GM12891 (cell line): Measurements from ENCODE around the gene E4F1.

Source experiments
- DNase-seq: peaks from one replicate; pipeline ENCODE4 v3.0.0; 2011; ENCODE audit warnings: low spot score; ENCODE audit not compliant: insufficient read length
- FAIRE-seq: peaks from 2 replicates; lab custom pipeline; 2011; peaks lifted over from hg19 to GRCh38; lab: Jason Lieb, UNC
- PAX5 ChIP-seq: IDR thresholded peaks from 2 replicates; pipeline ENCODE4 v1.6.1; 2011; ENCODE audit warnings: low read length, moderate library complexity, mild to moderate bottlenecking; ENCODE audit not compliant: insufficient read depth, severe bottlenecking
- POLR2A ChIP-seq: IDR thresholded peaks from 2 replicates; pipeline ENCODE4 v1.6.1; 2011; ENCODE audit warnings: low read depth, low read length, control low read depth
- POLR2AphosphoS5 ChIP-seq: IDR thresholded peaks from 2 replicates; pipeline ENCODE4 v1.6.1; 2011; ENCODE audit warnings: low read depth, low read length, control low read depth
- POU2F2 ChIP-seq: IDR thresholded peaks from 2 replicates; pipeline ENCODE4 v1.6.1; 2011; ENCODE audit warnings: low read depth, mild to moderate bottlenecking, control low read depth, low read length, moderate library complexity
- SPI1 ChIP-seq: IDR thresholded peaks from 2 replicates; pipeline ENCODE4 v1.6.1; 2011; ENCODE audit warnings: low read depth, low read length, control low read depth
- TAF1 ChIP-seq: IDR thresholded peaks from 2 replicates; pipeline ENCODE4 v1.6.1; 2011; ENCODE audit warnings: low read depth, low read length, control low read depth

E4F1 gene

DNA sequence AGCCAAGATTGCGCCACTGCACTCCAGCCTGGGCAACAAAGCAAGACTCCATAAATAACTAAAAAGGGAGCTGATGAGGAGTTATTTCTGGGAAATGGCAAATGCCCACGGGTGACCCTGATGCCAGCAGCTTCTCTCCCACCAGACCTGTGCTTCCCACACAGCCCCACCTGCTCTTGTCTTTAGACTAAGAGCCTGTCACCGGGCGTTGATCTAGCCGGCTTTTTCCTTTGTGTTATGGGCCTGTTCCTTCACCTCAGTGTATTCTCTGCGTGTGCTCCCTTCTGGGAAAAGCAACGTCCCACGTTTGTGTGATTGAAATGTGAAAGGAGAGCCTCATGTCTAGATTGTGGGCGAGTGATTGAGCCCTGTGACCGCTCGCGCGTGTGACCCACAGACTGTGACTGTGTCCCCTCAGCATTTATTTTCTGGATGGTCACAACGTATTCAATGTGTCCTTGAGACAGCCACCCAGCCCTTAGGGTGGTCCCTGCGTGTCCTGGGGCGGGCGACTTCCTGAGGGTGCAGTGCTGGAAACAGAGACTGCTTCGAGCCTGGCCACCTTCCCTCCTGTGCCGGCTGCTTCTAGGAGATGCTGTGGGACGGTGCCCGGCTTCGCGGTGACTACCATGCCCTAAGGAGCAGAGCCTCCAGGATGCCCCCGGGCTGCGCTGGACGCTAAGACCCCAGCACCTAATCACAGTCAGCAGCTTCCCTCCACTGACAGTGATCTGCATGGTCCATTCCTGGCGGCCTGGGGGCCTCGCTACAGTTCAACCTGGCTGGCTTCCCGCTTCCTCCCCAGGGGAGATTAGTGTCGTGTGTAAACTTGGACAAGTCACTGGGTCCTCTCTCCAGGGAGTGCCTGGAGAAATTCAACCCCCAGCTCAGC, 52.3 kb downstream of the E4F1 start:
- DNase-seq = no peak
- TF ChIP-seq TAF1 (no peak), POU2F2 (no peak), POLR2AphosphoS5 (no peak), SPI1 (no peak), POLR2A (no peak), PAX5 (no peak)
- FAIRE-seq = no peak

DNA sequence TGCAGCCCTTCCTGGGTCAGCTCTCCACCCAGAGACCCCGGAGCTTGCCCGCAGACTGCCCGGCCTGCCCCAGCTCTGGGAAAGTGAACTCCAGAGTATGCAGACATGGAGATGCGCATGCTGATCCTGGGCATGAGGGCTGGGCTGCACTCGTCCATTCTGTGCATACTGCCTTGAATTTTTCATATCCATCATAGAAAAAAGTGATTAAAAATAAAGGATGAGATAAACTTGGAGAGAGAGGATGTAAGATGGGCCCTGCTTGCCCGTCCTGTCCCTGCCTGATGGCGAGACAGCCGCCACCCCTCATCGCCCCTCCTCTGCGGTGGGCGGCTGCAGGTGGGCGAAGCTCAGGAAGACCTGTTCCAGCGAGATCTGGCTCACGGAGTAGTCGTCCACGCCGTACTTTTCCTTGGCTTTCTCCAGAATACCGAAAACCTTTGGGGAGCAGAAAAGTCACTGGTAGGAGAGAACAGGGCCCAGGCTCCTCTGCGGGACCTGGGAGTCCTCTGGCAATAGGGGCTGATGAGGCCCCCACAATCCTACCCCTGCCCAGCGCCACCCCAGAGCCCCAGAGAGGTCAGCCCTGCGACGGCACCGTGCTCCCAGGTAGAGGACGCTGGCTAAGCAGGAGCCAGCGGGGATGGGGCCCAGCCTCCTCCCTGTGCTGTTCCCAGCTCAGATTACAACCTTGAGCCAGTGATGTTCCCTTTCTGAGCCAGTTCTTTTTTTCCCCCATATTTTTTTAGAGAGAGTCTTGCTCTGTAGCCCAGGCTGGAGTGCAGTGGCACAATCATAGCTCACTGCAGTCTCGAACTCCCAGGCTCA, 53.2 kb downstream of the E4F1 start:
- FAIRE-seq = no peak
- DNase-seq = no peak
- TF ChIP-seq POU2F2 (no peak), PAX5 (no peak), POLR2A (no peak), TAF1 (no peak), POLR2AphosphoS5 (no peak), SPI1 (no peak)

DNA sequence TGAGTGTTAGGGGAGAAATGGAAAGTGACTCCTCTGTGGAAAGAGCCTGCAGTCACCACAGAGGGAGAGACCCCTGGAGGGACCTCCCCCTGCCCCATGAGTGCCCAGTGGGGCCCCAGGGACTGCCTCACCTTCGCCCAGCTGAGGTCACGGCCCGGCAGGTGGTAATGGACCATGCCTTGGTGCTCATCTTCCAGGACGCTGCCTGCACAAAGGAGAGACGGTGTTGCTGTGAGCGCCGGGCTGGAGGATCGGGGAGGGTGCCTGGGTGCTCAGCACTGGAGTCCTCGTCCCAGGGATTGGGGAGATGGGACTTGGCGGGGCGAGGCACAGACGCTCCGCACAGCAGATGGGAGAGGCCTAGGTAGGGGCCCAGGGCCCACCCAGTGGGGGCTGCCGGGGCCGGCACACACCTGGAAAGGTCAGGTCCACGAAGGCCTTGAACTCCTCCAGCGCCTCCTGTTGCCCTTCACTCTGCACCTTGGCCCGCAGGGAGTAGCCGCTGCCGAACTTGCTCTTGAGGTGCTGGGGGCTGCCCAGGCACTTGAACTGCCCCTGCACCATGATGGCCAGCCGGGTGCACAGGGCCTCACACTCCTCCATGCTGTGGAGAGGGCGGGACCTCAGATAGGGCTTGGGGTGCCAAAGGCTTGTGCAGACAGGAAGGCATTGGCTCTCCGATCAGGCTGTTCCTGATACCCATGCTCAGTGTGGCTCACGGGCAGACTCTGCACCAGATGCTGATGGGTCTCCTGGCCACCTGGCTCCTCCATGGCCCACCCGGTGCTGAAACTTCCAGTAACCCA, 54.3 kb downstream of the E4F1 start:
- TF ChIP-seq TAF1 (no peak), POLR2A (no peak)
- FAIRE-seq = no peak
- no peak for DNase-seq

DNA sequence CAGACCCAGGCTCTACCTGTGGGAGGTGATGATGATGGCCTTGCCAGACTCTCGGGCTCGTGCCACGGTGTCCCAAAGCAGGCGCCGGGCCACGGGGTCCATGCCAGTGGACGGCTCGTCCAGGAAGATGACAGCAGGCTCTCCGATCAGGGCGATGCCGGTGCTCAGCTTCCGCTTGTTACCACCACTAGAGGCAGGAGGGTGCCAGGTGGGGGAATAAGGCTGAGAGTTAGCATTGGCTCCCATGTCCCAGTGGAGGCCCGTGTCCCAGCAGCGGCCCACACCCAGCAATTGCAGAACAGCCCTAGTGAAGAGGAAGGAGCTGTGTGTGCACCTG, 54.8 kb downstream of the E4F1 start:
- FAIRE-seq (no peak), DNase-seq (no peak)
- TF ChIP-seq SPI1 (no peak), PAX5 (no peak), POLR2A (no peak), TAF1 (no peak), POLR2AphosphoS5 (no peak), POU2F2 (no peak)

DNA sequence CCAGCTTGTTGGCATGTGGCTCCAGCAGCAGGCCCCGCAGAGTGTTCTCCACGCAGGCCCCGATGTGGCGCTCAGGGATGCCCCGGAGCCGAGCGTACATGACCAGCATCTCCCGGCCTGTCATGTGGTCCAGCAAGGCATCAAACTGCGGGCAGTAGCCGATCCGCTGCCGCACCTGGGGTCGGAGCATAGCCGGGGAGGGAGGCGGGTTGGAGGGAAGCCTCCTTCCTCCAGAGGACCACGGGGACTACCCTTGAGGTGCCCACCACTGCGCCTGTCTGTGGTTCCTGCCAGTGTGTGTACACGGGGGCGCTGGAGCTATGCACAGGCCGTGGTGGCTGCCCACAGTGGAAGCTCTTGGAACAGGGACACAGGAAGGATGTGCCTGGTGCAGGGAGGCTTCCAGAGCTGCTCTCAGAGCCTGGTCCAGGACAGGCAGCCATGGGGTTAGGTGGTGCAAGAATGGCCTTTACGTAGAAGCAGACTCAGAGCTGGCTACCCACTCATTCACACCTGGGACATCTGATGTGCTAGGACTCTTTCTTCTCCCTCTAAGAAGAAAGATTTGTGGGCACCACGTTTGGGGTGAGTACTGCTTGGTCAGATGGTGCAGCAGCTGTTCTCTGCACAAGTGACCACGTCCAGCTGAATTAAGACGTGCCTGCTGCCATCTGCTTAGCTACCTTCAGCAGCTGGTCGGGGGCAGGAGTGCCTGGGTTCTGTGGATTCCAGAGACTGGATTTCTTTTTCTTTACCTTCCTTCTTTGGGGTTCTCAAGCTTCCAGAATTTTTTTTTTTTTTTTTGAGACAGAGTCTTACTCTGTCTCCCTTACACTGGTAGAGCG, 55.8 kb downstream of the E4F1 start:
- TF ChIP-seq TAF1 (no peak), PAX5 (no peak), POLR2AphosphoS5 (no peak), POLR2A (no peak), SPI1 (no peak), POU2F2 (no peak)
- DNase-seq = no peak
- FAIRE-seq = no peak

DNA sequence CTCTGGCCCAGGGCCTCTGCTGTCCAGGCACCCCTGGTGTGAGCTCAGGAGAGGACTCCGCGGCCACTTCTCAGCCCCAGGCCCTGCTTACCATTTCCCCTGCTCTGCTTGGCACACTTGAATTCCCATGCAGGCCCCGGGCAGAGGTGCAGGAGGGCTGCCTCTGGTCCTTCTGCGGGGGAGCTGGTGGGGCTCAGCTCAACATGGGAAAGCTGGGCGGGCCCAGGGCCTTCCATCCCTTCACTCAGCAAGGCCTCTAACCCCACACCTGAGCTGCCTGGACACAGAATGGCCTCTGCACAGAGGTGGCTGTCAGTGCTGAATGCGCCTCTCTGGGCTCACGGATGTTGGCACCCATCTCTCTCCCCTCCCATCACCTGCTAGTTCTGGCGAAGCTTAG, 57.1 kb downstream of the E4F1 start:
- FAIRE-seq (no peak), DNase-seq (no peak)
- no peak for TF ChIP-seq POLR2A
- no peak for TF ChIP-seq SPI1
- no peak for TF ChIP-seq POLR2AphosphoS5
- no peak for TF ChIP-seq PAX5
- TF ChIP-seq TAF1 = no peak
- TF ChIP-seq POU2F2 = no peak

DNA sequence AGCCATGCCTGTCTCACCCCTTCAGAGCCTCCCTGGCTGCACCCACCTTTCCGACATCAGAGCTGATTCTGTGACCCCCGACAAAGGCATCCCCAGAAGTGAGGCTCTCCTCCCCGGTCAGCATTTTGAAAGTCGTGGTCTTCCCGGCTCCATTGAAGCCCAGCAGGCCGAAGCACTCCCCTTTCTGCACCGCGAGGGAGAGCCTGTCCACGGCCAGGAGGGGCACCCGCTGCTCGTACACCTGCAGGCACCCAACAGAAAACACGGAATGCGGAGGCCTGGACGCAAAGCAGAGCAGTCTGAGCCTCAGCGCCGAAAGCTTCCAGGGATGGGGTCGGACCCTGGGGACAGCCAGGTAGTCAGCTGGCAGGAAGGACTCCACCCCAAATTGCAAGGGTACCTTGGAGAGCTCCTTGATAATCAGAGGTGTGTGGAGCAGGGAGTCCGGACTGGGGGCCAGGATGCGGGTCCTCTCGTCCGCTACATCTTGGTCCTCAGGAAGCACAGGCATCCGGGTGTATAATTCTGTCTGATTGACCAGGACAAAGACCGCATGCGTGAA, 57.7 kb downstream of the E4F1 start:
- DNase-seq = no peak
- no peak for FAIRE-seq
- TF ChIP-seq POLR2A (no peak), PAX5 (no peak), POU2F2 (no peak), POLR2AphosphoS5 (no peak), SPI1 (no peak), TAF1 (no peak)

DNA sequence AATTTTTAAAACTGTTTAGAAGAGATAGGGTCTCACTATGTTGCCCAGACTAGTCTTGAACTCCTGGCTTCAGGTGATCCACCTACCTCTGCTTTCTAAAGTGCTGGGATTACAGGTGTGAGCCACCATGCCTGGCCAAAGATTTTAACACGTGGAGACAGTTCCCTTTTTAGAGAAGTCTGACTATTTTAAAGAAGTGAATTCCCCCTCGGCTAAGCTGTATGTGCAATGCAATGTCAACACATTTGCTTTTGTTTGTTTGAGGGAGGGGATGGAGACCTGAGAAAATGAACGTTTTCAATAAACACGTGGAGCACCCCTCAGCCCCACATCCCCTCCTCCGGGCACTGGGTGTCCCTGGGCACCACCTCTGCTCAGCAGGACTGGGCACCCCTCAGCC, 58.9 kb downstream of the E4F1 start:
- no peak for TF ChIP-seq SPI1
- no peak for TF ChIP-seq TAF1
- no peak for TF ChIP-seq PAX5
- TF ChIP-seq POLR2A = no peak
- TF ChIP-seq POLR2AphosphoS5 = no peak
- no peak for TF ChIP-seq POU2F2
- FAIRE-seq = no peak
- no peak for DNase-seq

DNA sequence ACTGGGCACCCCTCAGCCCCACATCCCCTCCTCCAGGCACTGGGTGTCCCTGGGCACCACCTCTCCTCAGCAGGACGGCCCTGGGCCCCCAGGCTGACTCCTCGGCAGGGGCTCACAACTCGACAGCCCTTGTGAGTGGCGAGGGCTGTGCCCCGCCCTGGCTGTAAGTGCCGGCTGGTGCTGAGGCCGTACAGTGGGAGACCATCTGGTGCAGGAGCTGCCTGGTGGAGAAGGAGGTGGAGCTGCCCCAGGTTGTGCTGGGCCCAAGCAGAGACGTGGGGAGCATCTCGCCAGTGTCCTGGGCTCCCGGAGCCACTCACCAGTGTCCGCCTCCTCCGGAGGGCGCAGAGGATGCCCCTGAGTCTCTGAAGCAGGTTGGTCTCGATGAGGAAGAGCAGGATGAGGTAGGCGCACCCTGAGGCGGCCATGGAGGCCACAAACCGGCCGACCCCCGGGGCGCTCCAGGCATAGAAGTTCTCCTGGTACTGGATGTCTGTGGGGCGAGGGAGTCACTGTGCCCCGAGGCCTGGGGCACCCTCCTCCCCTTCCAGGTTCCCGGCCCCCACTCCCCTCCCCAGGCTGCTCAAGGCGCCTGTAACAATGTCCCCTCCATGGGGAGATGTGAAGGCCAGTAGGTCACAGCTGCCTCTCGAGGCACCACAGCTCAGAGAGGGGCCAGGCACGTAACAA, 59.6 kb downstream of the E4F1 start:
- no peak for DNase-seq
- no peak for FAIRE-seq
- TF ChIP-seq TAF1 (no peak), SPI1 (no peak), PAX5 (no peak), POLR2A (no peak), POLR2AphosphoS5 (no peak), POU2F2 (no peak)
